Panc1 (cell line): ENCODE data around the gene ALDH9A1. TPM values are rescaled to one million over a fixed set of nuclear protein-coding genes. Genes with fewer than 3 reads are reported as not detected.

ENCODE experiments used
- ATAC-seq: fragments of 200-7000 bp; cut with Tn5 transposase; 2 replicates; pipeline ENCODE4 v1.9.1; 2020; ENCODE audit warnings: mild to moderate bottlenecking, moderate library complexity
- BruUV-seq: library from RNA; stranded (reverse); fragments of 400-500 nt; replicated peaks from 2 replicates; lab custom pipeline; 2021; lab: Mats Ljungman, UMichigan
- CTCF ChIA-PET: fragments of 300-600 bp; sonication (Branson Sonifier 250); formaldehyde crosslinking; loops from one replicate; lab custom pipeline; 2022; ENCODE audit warnings: antibody characterized with exemption; lab: Charles Lee
- POLR2A ChIA-PET: fragments of 300-600 bp; sonication (Branson Sonifier 250); formaldehyde crosslinking; loops from one replicate; lab custom pipeline; 2022; ENCODE audit warnings: antibody characterized with exemption; lab: Charles Lee
- DNase-seq: peaks from one replicate; pipeline ENCODE4 v3.0.0-alpha.2; 2010; ENCODE audit warnings: low read depth, low spot score
- H3K27ac ChIP-seq: 2 replicates; pipeline ENCODE4 v1.5.1; 2011; ENCODE audit warnings: mild to moderate bottlenecking, low read length, inconsistent platforms
- H3K27me3 ChIP-seq: fragments of 200-500 bp; sonication (Bioruptor generic); 2 replicates; pipeline ENCODE4 v1.6.0; 2014; ENCODE audit warnings: low read length, inconsistent platforms; ENCODE audit not compliant: control insufficient read depth, insufficient read depth
- H3K36me3 ChIP-seq: fragments of 200-500 bp; sonication (Bioruptor generic); 2 replicates; pipeline ENCODE4 v1.5.1; 2014; ENCODE audit warnings: inconsistent platforms, mild to moderate bottlenecking, low read length, moderate library complexity; ENCODE audit not compliant: control insufficient read depth, insufficient read depth
- H3K4me1 ChIP-seq: 2 replicates; pipeline ENCODE4 v1.5.1; 2011; ENCODE audit warnings: inconsistent platforms, mild to moderate bottlenecking, low read length, moderate library complexity; ENCODE audit not compliant: control insufficient read depth, insufficient read depth
- H3K4me3 ChIP-seq, 2 experiments: 2 replicates each; pipeline ENCODE4 v1.5.1; 2011 to 2012; ENCODE audit warnings: low read depth in 2 of 2, low read length in 2 of 2, mild to moderate bottlenecking in 2 of 2, inconsistent platforms in 1 of 2, moderate library complexity in 1 of 2
- H3K9me3 ChIP-seq: fragments of 200-500 bp; sonication (Bioruptor generic); 2 replicates; pipeline ENCODE4 v1.5.1; 2014; ENCODE audit warnings: low read depth, mild to moderate bottlenecking, inconsistent platforms, low read length, moderate library complexity; ENCODE audit not compliant: control insufficient read depth, insufficient read depth
- POLR2AphosphoS5 ChIP-seq: IDR thresholded peaks from 2 replicates; pipeline ENCODE4 v1.6.1; 2012; ENCODE audit warnings: mild to moderate bottlenecking, low read depth, low read length, moderate library complexity
- SIN3A ChIP-seq: IDR thresholded peaks from 2 replicates; pipeline ENCODE4 v1.6.1; 2012; ENCODE audit warnings: low read depth, mild to moderate bottlenecking, low read length, moderate library complexity, borderline replicate concordance; ENCODE audit not compliant: insufficient read depth
- TCF7L2 ChIP-seq: IDR thresholded peaks from 2 replicates; pipeline ENCODE4 v1.6.1; 2011; ENCODE audit warnings: mild to moderate bottlenecking, low read depth, low read length, inconsistent platforms
- in situ Hi-C: cut with HindIII; loops from 2 replicates; pipeline ENCODE4 v1.10.0; 2016; ENCODE audit warnings: low sequenced_read_pairs, low pct_unique_long_range_greater_than_20kb
- intact Hi-C: fragments of 100-400 bp; cut with micrococcal nuclease; formaldehyde crosslinking; loops from one replicate; pipeline ENCODE4 v1.10.0; 2022; ENCODE audit not compliant: unreplicated experiment
- total RNA-seq: library from RNA; stranded (reverse); gene quantifications from one replicate; pipeline ENCODE4 v1.2.1, GENCODE V29; 2021; ENCODE audit not compliant: unreplicated experiment
- TF ChIP-seq, protein P1 (sequence below): fragments of 450-650 bp; IDR thresholded peaks from 2 replicates; pipeline ENCODE4 v1.5.1; 2017; ENCODE audit warnings: mild to moderate bottlenecking
- TF ChIP-seq, protein P2 (sequence below), 2 experiments: IDR thresholded peaks; 2 replicates each; pipeline ENCODE4 v1.6.1; 2011 to 2012; ENCODE audit warnings: low read depth in 2 of 2, control low read depth in 1 of 2, low read length in 1 of 2, mild to moderate bottlenecking in 1 of 2, moderate library complexity in 1 of 2; ENCODE audit not compliant: insufficient read depth in 1 of 2

The ALDH9A1 gene
- total RNA-seq, 1 experiment from 2014 or later: 30.3 TPM

DNA sequence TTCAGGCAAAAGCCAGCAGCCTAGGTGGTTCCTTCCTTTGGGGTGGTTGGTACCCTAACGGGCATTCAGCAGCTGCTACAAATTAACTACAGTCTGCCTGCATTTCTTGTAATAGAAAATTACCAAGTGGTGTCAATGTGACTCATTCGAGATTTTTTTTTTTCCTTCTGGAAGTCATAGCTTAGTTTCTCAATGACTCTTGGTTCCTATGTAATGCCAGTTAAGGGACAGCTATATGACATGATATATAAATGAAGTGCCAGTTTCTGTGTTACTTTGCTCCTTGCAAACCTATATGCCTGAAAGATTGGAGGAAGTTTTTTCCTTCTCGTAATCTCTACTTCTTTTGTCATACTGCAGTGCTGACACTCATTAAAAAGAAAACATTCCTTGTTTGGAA is 64.7 kb downstream of the ALDH9A1 start:
- CTCF ChIA-PET: no interaction called here
- peaks cover 22% of the 10 kb centered on the region for H3K4me1 ChIP-seq

DNA sequence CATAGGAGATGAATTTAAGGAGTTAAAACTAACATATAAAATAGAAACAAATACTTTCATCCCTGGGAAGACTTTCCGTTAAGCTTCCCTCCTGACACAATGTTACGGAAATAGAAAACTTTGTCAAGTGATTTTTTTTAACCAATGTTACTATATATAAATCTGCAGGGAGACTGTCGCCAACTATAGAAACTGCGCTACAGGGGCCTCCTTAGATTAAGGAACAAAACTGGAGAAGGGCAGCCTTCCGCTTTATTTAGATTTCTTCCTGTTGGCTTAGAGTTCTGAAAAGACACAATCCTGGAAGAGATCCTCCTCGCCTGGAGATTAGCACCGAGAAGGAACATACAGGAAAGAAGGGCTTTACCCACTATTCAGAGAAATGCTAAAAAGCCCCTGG is 65.9 kb downstream of the ALDH9A1 start:
- in situ Hi-C loops: no loop called here
- ATAC-seq (no peak), DNase-seq (no peak)
- H3K27me3 ChIP-seq: 0 out of 2 replicates have a peak, but pooled peaks cover 3% of the 10 kb centered on the region
- no peaks in the 10 kb centered on the region for H3K9me3 ChIP-seq
- TF ChIP-seq POLR2AphosphoS5 (no peak), SIN3A (no peak), TCF7L2 (no peak)
- TF ChIP-seq, protein P1, sequence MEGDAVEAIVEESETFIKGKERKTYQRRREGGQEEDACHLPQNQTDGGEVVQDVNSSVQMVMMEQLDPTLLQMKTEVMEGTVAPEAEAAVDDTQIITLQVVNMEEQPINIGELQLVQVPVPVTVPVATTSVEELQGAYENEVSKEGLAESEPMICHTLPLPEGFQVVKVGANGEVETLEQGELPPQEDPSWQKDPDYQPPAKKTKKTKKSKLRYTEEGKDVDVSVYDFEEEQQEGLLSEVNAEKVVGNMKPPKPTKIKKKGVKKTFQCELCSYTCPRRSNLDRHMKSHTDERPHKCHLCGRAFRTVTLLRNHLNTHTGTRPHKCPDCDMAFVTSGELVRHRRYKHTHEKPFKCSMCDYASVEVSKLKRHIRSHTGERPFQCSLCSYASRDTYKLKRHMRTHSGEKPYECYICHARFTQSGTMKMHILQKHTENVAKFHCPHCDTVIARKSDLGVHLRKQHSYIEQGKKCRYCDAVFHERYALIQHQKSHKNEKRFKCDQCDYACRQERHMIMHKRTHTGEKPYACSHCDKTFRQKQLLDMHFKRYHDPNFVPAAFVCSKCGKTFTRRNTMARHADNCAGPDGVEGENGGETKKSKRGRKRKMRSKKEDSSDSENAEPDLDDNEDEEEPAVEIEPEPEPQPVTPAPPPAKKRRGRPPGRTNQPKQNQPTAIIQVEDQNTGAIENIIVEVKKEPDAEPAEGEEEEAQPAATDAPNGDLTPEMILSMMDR: no peak
- TF ChIP-seq, protein P2, sequence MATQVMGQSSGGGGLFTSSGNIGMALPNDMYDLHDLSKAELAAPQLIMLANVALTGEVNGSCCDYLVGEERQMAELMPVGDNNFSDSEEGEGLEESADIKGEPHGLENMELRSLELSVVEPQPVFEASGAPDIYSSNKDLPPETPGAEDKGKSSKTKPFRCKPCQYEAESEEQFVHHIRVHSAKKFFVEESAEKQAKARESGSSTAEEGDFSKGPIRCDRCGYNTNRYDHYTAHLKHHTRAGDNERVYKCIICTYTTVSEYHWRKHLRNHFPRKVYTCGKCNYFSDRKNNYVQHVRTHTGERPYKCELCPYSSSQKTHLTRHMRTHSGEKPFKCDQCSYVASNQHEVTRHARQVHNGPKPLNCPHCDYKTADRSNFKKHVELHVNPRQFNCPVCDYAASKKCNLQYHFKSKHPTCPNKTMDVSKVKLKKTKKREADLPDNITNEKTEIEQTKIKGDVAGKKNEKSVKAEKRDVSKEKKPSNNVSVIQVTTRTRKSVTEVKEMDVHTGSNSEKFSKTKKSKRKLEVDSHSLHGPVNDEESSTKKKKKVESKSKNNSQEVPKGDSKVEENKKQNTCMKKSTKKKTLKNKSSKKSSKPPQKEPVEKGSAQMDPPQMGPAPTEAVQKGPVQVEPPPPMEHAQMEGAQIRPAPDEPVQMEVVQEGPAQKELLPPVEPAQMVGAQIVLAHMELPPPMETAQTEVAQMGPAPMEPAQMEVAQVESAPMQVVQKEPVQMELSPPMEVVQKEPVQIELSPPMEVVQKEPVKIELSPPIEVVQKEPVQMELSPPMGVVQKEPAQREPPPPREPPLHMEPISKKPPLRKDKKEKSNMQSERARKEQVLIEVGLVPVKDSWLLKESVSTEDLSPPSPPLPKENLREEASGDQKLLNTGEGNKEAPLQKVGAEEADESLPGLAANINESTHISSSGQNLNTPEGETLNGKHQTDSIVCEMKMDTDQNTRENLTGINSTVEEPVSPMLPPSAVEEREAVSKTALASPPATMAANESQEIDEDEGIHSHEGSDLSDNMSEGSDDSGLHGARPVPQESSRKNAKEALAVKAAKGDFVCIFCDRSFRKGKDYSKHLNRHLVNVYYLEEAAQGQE (IDR thresholded peaks at IDR 0.05; ENCODE audit: insufficient read depth in 1 of 2, low read depth in 2 of 2, low read length in 1 of 2): no peak
- peak overlapping the region; percentile 98 for H3K4me3 ChIP-seq
- peaks cover 22% of the 10 kb centered on the region for H3K4me1 ChIP-seq
- CTCF ChIA-PET: no interaction called here
- no TSS peak for BruUV-seq
- POLR2A ChIA-PET: no interaction called here
- intact Hi-C loops: no loop called here
- peaks cover 3% of the 10 kb centered on the region; the same call in 1 of the 2 replicates for H3K36me3 ChIP-seq
- H3K27ac ChIP-seq: peak overlapping the region; percentile 48

More for the DNA sequence above, 64.7 kb downstream of the ALDH9A1 start:
- no peaks in the 10 kb centered on the region for H3K9me3 ChIP-seq
- POLR2A ChIA-PET: no interaction called here
- H3K4me3 ChIP-seq: no peak overlapping the region
- BruUV-seq: no TSS peak
- DNase-seq: no peak
- no peak for ATAC-seq
- peaks cover 3% of the 10 kb centered on the region; the same call in 1 of the 2 replicates for H3K36me3 ChIP-seq
- TF ChIP-seq TCF7L2 (no peak), POLR2AphosphoS5 (no peak), SIN3A (no peak)
- TF ChIP-seq, protein P2 (IDR thresholded peaks at IDR 0.05; ENCODE audit: insufficient read depth in 1 of 2, low read depth in 2 of 2, low read length in 1 of 2): no peak
- TF ChIP-seq, protein P1: no peak
- H3K27me3 ChIP-seq: 0 out of 2 replicates have a peak, but pooled peaks cover 3% of the 10 kb centered on the region
- intact Hi-C loops: no loop called here
- in situ Hi-C loops: no loop called here
- no peak overlapping the region for H3K27ac ChIP-seq
